GM15510 (cell line): ENCODE data around the gene CENPT.

ENCODE experiments used
- POLR2A ChIP-seq: IDR thresholded peaks from 3 replicates; pipeline ENCODE4 v1.6.1; 2011; ENCODE audit warnings: borderline replicate concordance; ENCODE audit not compliant: insufficient read length; ENCODE audit errors: extremely low read depth

CENPT gene

GRCh38 chr16:67844497-67844896, 3.0 kb downstream of the CENPT start:
- TF ChIP-seq POLR2A: no peak

DNA sequence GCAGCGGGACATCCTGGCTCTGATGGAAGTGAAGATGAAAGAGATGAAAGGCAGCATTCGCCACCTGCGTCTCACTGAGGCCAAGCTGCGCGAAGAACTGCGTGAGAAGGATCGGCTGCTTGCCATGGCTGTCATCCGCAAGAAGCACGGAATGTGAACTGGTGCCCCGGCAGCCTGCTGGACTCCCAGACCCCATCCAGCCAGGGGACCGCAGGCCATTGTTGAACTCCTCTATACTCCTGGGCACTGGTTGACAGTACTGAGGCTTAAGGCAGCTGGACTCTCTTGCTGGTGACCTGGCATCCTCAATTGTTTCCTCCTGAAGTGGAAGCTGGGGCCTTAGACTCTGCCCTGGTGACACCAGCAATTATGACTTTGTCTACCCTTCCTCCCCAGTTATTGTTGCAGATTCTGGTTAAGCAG, 4.1 kb downstream of the CENPT start:
- TF ChIP-seq POLR2A: no peak

- TF ChIP-seq POLR2A: peak; percentile 3
Measured at GRCh38 chr16:67842509-67843342, 4.8 kb downstream of the CENPT start.

GRCh38 chr16:67841816-67842508, 5.5 kb downstream of the CENPT start, which contains the start of gene THAP11:
TSS of gene THAP11 (plus strand) at chr16:67842320. CDS start at chr16:67842555, 235 bp downstream.
- peak; percentile 70 for TF ChIP-seq POLR2A

DNA sequence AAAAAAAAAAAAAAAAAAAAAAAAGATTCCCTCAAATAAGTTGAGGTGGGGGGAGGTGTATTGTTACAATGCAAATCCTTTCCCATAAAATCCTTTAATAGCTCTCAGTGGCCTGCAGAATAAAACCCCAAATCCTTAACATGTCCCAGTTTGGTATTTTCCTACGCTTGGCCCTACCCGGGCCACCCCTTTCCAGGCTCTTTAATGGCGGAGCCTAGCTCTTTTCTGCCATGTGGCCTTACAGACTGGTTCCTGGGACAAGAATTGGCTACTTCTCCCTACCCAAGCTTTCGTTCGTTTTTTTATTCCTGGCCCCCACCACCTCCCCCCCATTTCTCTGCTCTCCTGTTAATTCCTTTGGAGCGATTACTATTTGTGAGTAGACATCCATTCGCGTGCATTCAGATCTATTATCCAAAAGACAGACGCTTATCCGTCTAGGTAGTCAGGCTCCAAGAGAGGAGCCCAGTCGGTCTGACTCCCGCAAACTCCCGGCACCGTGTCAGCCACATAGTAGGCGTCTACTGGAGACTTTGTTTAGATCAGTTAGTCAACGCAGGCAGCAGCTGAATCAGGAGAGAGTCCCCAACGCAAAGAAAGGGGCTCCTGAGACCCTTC, 6.2 kb downstream of the CENPT start:
- TF ChIP-seq POLR2A: no peak

GRCh38 chr16:67837811-67838210, 9.7 kb downstream of the CENPT start:
- no peak for TF ChIP-seq POLR2A

DNA sequence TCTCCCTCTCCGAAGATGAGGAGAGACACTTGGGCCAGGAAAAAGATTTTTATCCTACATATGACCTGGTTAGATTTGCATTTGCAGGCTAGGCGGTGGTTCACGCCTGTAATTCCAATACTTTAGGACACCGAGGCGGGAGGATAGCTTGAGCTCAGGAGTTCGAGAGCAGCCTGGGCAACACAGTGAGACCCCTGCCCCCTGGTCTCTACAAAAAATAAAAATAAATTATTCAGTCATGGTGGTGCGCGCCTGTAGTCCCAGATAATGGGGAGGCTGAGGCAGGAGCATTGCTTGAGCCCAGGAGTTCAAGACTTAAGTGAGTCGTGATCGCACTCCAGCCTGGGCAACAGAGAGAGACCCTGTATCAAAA, 13.3 kb downstream of the CENPT start:
- TF ChIP-seq POLR2A: no peak

- TF ChIP-seq POLR2A: peak; percentile 85
Measured at GRCh38 chr16:67833415-67834241, 13.9 kb downstream of the CENPT start.

- no peak for TF ChIP-seq POLR2A
Measured at GRCh38 chr16:67833030-67833414, 14.5 kb downstream of the CENPT start.

DNA sequence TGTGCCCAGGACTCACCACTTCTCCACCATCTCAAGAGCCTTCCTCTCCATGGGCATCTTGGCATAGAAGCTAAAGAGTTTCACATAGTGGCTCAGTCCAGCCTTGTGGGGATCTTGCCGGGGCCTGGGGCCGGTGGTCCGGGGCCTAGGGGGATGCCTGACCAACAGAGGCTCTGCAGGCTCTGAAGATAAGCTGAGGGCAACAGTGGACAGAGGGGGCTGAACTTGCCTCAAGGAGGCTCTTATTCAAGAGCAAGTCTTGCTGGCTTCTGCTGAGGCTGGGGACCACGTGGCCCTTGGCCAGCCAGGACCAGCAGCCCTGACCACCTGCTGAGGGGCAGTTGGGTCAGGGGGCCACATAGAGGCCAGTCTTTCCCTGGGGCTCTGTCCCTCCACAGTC, 18.8 kb downstream of the CENPT start:
- TF ChIP-seq POLR2A: no peak

GRCh38 chr16:67825906-67826305, 21.6 kb downstream of the CENPT start:
- no peak for TF ChIP-seq POLR2A

DNA sequence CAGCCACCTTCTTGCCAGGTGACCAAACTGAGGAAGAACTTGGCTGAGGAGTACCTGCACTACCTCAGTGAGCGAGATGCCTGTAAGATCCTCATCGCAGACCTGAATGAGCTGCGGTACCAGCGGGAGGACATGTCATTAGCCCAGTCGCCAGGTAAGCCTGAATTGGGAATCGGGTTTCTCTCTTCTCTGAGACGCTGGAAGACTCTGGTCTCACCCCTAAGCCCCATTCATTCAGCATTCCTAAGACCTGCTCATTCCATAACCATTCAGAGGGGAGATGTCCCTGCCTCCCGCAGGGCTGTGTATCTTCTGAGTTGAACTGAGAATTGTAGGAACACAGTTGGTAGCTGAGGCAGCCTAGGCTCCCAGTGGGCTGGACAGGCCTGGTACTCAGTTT, 22.4 kb downstream of the CENPT start:
- TF ChIP-seq POLR2A: no peak

- no peak for TF ChIP-seq POLR2A
Measured at GRCh38 chr16:67822511-67822910, 25.0 kb downstream of the CENPT start.

- TF ChIP-seq POLR2A: no peak
Measured at GRCh38 chr16:67820608-67821259, 26.8 kb downstream of the CENPT start.
